HG03521 (cell line): ENCODE results near the gene ZNF326.
"Not testable (repeated sequence)": the region's sequence is repeated elsewhere in the genome, so short reads cannot be mapped to it uniquely, and the experiment has no call there.

Experiments used
- ATAC-seq: cut with Tn5 transposase; IDR thresholded peaks from one replicate; pipeline ENCODE4 v1.9.1; 2021; ENCODE audit warnings: mild to moderate bottlenecking, moderate library complexity; ENCODE audit not compliant: unreplicated experiment

Gene ZNF326

GRCh38 chr1:89965193-89965768, 29.6 kb upstream of the ZNF326 start:
- ATAC-seq: no peak

GRCh38 chr1:89966656-89967055, 28.3 kb upstream of the ZNF326 start:
- ATAC-seq: no peak

GRCh38 chr1:89971600-89971999, 23.3 kb upstream of the ZNF326 start:
- no peak for ATAC-seq

- no peak for ATAC-seq
Observed at GRCh38 chr1:89972024-89972423, 22.9 kb upstream of the ZNF326 start.

- ATAC-seq: no peak
Observed at GRCh38 chr1:89973471-89974127, 21.3 kb upstream of the ZNF326 start.

- no peak for ATAC-seq
Observed at GRCh38 chr1:89974256-89974655, 20.7 kb upstream of the ZNF326 start.

GRCh38 chr1:89974696-89975470, 20.0 kb upstream of the ZNF326 start:
- no peak for ATAC-seq

GRCh38 chr1:89975540-89976125, 19.3 kb upstream of the ZNF326 start:
- no peak for ATAC-seq

- ATAC-seq: no peak
Observed at GRCh38 chr1:89978755-89979154, 16.2 kb upstream of the ZNF326 start.

- no peak for ATAC-seq
Observed at GRCh38 chr1:89980605-89981004, 14.3 kb upstream of the ZNF326 start.

GRCh38 chr1:89982846-89983245, 12.1 kb upstream of the ZNF326 start:
- ATAC-seq: not testable (repeated sequence)

- ATAC-seq: not testable (repeated sequence)
Observed at GRCh38 chr1:89984564-89985116, 10.3 kb upstream of the ZNF326 start.

GRCh38 chr1:89986020-89986419, 8.9 kb upstream of the ZNF326 start:
- ATAC-seq: no peak

- ATAC-seq: no peak
Observed at GRCh38 chr1:89987159-89987819, 7.6 kb upstream of the ZNF326 start.

GRCh38 chr1:89989099-89989498, 5.8 kb upstream of the ZNF326 start:
- no peak for ATAC-seq

GRCh38 chr1:89989799-89990198, 5.1 kb upstream of the ZNF326 start:
- ATAC-seq: no peak

GRCh38 chr1:89990976-89991831, 3.7 kb upstream of the ZNF326 start:
- ATAC-seq: no peak

- no peak for ATAC-seq
Observed at GRCh38 chr1:89993541-89993940, 1.4 kb upstream of the ZNF326 start.

GRCh38 chr1:89994231-89994804, 592 bp upstream of the ZNF326 start:
- ATAC-seq: no peak
